GM12878 (cell line): Measurements from ENCODE around the gene SH2D2A. TPM values are rescaled to one million over a fixed set of nuclear protein-coding genes. Genes with fewer than 3 reads are reported as not detected.

ENCODE experiments used
- ATAC-seq: fragments of 200-7000 bp; cut with Tn5 transposase; 3 replicates; pipeline ENCODE4 v1.9.1; 2020; ENCODE audit warnings: mild to moderate bottlenecking, moderate library complexity
- BruUV-seq: library from RNA; stranded (reverse); fragments of 400-500 nt; replicated peaks from 2 replicates; lab custom pipeline; 2021; lab: Mats Ljungman, UMichigan
- CTCF ChIA-PET: fragments of 300-600 bp; sonication (Branson Sonifier 250); formaldehyde crosslinking; extraction: SDS; loops from one replicate; lab custom pipeline; 2021; ENCODE audit warnings: inconsistent platforms; lab: Yijun Ruan, JAX
- POLR2A ChIA-PET: fragments of 350-600 bp; formaldehyde crosslinking; extraction: SDS; loops from one replicate; lab custom pipeline; 2021; ENCODE audit warnings: inconsistent platforms; lab: Charles Lee
- RAD21 ChIA-PET: fragments of 300-600 bp; sonication (Branson Sonifier 250); formaldehyde crosslinking; loops from one replicate; lab custom pipeline; 2023; ENCODE audit warnings: antibody characterized with exemption; ENCODE audit not compliant: unreplicated experiment; lab: Charles Lee
- SMC1A ChIA-PET: fragments of 300-600 bp; sonication (Branson Sonifier 250); formaldehyde crosslinking; loops from one replicate; lab custom pipeline; 2023; ENCODE audit not compliant: unreplicated experiment, uncharacterized antibody; lab: Charles Lee
- DNase-seq: peaks from one replicate; pipeline ENCODE4 v3.0.0-alpha.2; 2011; ENCODE audit warnings: low read depth, low spot score
- FAIRE-seq: peaks from 3 replicates; lab custom pipeline; 2011; peaks lifted over from hg19 to GRCh38; lab: Jason Lieb, UNC
- H2AFZ ChIP-seq: 2 replicates; pipeline ENCODE4 v1.6.0; 2011; ENCODE audit warnings: low read depth, low read length, control low read depth; ENCODE audit not compliant: control insufficient read depth
- H3K27ac ChIP-seq: 2 replicates; pipeline ENCODE4 v1.5.1; 2011; ENCODE audit warnings: control low read depth; ENCODE audit not compliant: control insufficient read depth, insufficient read depth
- H3K27me3 ChIP-seq, 2 experiments: replicated peaks in 1 of 2; 2 replicates each; pipeline versions ENCODE4 v1.6.0 to v1.6.1; 2011; ENCODE audit warnings: low read length in 1 of 2; ENCODE audit not compliant: control insufficient read depth in 2 of 2, insufficient read depth in 2 of 2
- H3K36me3 ChIP-seq, 2 experiments: 2 replicates each; pipeline ENCODE4 v1.5.1; 2011; ENCODE audit warnings: low read length in 1 of 2; ENCODE audit not compliant: control insufficient read depth in 2 of 2, insufficient read depth in 2 of 2
- H3K4me1 ChIP-seq: 2 replicates; pipeline ENCODE4 v1.6.1; 2011; ENCODE audit warnings: mild to moderate bottlenecking, low read length, moderate library complexity, mixed read lengths; ENCODE audit not compliant: control insufficient read depth, insufficient read depth
- H3K4me2 ChIP-seq: 2 replicates; pipeline ENCODE4 v1.6.0; 2011; ENCODE audit warnings: control low read depth; ENCODE audit not compliant: control insufficient read depth, insufficient read depth
- H3K4me3 ChIP-seq: fragments of 200-600 bp; sonication (generic); 2 replicates; pipeline ENCODE4 v1.5.1; 2016
- H3K79me2 ChIP-seq: 2 replicates; pipeline ENCODE4 v1.6.0; 2011; ENCODE audit warnings: low read length; ENCODE audit not compliant: control insufficient read depth, insufficient read depth
- H3K9ac ChIP-seq: 2 replicates; pipeline ENCODE4 v1.8.0; 2011; ENCODE audit warnings: low read length, control low read depth, mixed read lengths; ENCODE audit not compliant: control insufficient read depth, insufficient read depth
- H3K9me3 ChIP-seq: replicated peaks from 3 replicates; pipeline ENCODE4 v1.5.1; 2011; ENCODE audit warnings: mild to moderate bottlenecking, low read length; ENCODE audit not compliant: control insufficient read depth, insufficient read depth
- H4K20me1 ChIP-seq: 2 replicates; pipeline ENCODE4 v1.6.0; 2011; ENCODE audit not compliant: control insufficient read depth, insufficient read depth
- CEBPZ ChIP-seq: fragments of 150-350 bp; IDR thresholded peaks from 2 replicates; pipeline ENCODE4 v1.6.1; 2016; ENCODE audit warnings: low read depth, low read length
- CREM ChIP-seq: IDR thresholded peaks from 2 replicates; pipeline ENCODE4 v1.6.1; 2014; ENCODE audit warnings: antibody characterized with exemption, low read depth
- GATAD2B ChIP-seq: fragments of 450-650 bp; conservative IDR thresholded peaks from 2 replicates; pipeline ENCODE4 v1.6.1; 2017; ENCODE audit warnings: low read depth, mild to moderate bottlenecking, moderate library complexity
- HDAC2 ChIP-seq: fragments of 200-600 bp; sonication (generic); IDR thresholded peaks from 2 replicates; pipeline ENCODE4 v1.6.1; 2017
- KAT2A ChIP-seq: conservative IDR thresholded peaks from 2 replicates; pipeline ENCODE4 v1.6.1; 2011; ENCODE audit warnings: low read depth, low read length; ENCODE audit not compliant: control insufficient read depth
- MEF2B ChIP-seq: fragments of 450-650 bp; IDR thresholded peaks from 2 replicates; pipeline ENCODE4 v1.6.1; 2018; ENCODE audit warnings: mild to moderate bottlenecking, moderate library complexity; ENCODE audit not compliant: partially characterized antibody, poor library complexity, severe bottlenecking
- NR2C2 ChIP-seq: IDR thresholded peaks from 2 replicates; pipeline ENCODE4 v1.6.1; 2011; ENCODE audit warnings: borderline replicate concordance, low read depth; ENCODE audit not compliant: control insufficient read depth, insufficient read length
- POLR2AphosphoS5 ChIP-seq: IDR thresholded peaks from 2 replicates; pipeline ENCODE4 v1.6.1; 2011; ENCODE audit warnings: mild to moderate bottlenecking, low read length, inconsistent platforms
- WRNIP1 ChIP-seq: IDR thresholded peaks from 2 replicates; pipeline ENCODE4 v1.6.1; 2011; ENCODE audit warnings: low read depth, low read length, improper control_type of control experiment, borderline replicate concordance
- YBX1 ChIP-seq: fragments of 450-650 bp; IDR thresholded peaks from 2 replicates; pipeline ENCODE4 v1.6.1; 2016; ENCODE audit warnings: antibody characterized with exemption
- ZBTB33 ChIP-seq: fragments of 450-650 bp; IDR thresholded peaks from 2 replicates; pipeline ENCODE4 v1.6.1; 2017; ENCODE audit warnings: mild to moderate bottlenecking
- ZNF217 ChIP-seq: fragments of 450-650 bp; IDR thresholded peaks from 2 replicates; pipeline ENCODE4 v1.6.1; 2017; ENCODE audit warnings: antibody characterized with exemption, mild to moderate bottlenecking
- WGBS: methylation state at CpG from one replicate; pipeline ENCODE4 v1.1.6; 2016; ENCODE audit warnings: low lambda C conversion rate; ENCODE audit not compliant: insufficient replicate concordance, insufficient coverage; ENCODE audit errors: missing lambda C conversion rate; 5-methylcytosine and 5-hydroxymethylcytosine counted together
- in situ Hi-C: fragments of 300-500 bp; cut with MboI; formaldehyde crosslinking; loops from 9 replicates; pipeline ENCODE4 v1.14.3; 2018; ENCODE audit warnings: mixed read lengths
- intact Hi-C: fragments of 100-400 bp; cut with micrococcal nuclease; formaldehyde crosslinking; loops from one replicate; pipeline ENCODE4 v1.14.2; 2022; ENCODE audit not compliant: unreplicated experiment
- polyA plus RNA-seq, 11 experiments: library from polyadenylated mRNA; depleted of rRNA in 4 of 11; unstranded in 6 of 11; stranded (reverse) in 5 of 11; fragments of >200 nt; fragmentation: Nextera tagmentation in 4 of 11; fragmentation: Illumina TruSeq in 1 of 11; extraction: Ambion mirVana in 4 of 11; extraction: Trizol in 1 of 11; gene quantifications; 1 replicate in 1 of 11; 2 replicates in 10 of 11; pipeline versions ENCODE4 v1.2.1 to v1.2.3, GENCODE V29; 2011 to 2016; ENCODE audit warnings: inconsistent platforms in 2 of 11, missing spikeins in 2 of 11, low read depth in 1 of 11
- total RNA-seq, 4 experiments: library from RNA; depleted of rRNA in 3 of 4; stranded (reverse); fragments of >200 nt in 3 of 4; fragmentation: Illumina TruSeq in 1 of 4; extraction: Trizol in 1 of 4; gene quantifications; 2 replicates each; pipeline versions ENCODE4 v1.2.1 to v1.2.3, GENCODE V29; 2013 to 2021

The SH2D2A gene
- total and polyA plus RNA-seq, 10 of the 15 experiments (the other 5 are each of a cell fraction or from before 2014, with no cell fraction given): 0.72 to 15.9 (median 7.0) TPM

- TF ChIP-seq CEBPZ: no peak
These were observed 48.1 kb upstream of the SH2D2A start (continued) for GRCh38 chr1:156864796-156865195.

GRCh38 chr1:156863631-156864030 is 47.0 kb upstream of the SH2D2A start:
- TF ChIP-seq CREM (no peak), GATAD2B (no peak), WRNIP1 (no peak), ZBTB33 (no peak), HDAC2 (no peak), KAT2A (no peak), MEF2B (no peak), POLR2AphosphoS5 (no peak), YBX1 (no peak), NR2C2 (no peak), ZNF217 (no peak)
- Histone ChIP-seq H3K9ac (no peak overlapping the region), H2AFZ (no peak overlapping the region), H3K4me1 (peaks cover 26% of the 10 kb centered on the region), H3K27ac (no peak overlapping the region), H4K20me1 (no peaks in the 10 kb centered on the region), H3K79me2 (no peaks in the 10 kb centered on the region), H3K4me2 (no peak overlapping the region; the same call in 1 of the 2 replicates), H3K4me3 (no peak overlapping the region), H3K9me3 (no peaks in the 10 kb centered on the region), H3K36me3 (no peaks in the 10 kb centered on the region), H3K27me3 (peaks cover 3 to 14% of the 10 kb centered on the region in 2 experiments)
- FAIRE-seq (no peak), DNase-seq (no peak), ATAC-seq (no peak)
- 33% methylated on average over 7 of the region's 7 CpGs for WGBS
- POLR2A ChIA-PET: no interaction called here
- intact Hi-C loops (no loop called here), in situ Hi-C loops (loop anchor here (5.0 kb wide), 2 partner anchors 61 to 176 kb away; no protein-coding TSS in a partner anchor)
- BruUV-seq: no TSS peak
- SMC1A ChIA-PET: interaction anchor here (1.3 kb wide), 1 partner anchor 25 kb away, joined by 3 read pairs; no protein-coding TSS in a partner anchor
- CTCF ChIA-PET: interaction anchor here (1.2 to 9.4 kb wide), 6 partner anchors 25 to 173 kb away, joined by 3 to 248 read pairs (median 156); partner anchors contain the start of genes ISG20L2 and METTL25B
- RAD21 ChIA-PET: interaction anchor here (6.5 to 7.0 kb wide), 2 partner anchors 26 to 64 kb away, joined by 113 to 115 read pairs; no protein-coding TSS in a partner anchor
